ENCODE results near the gene LMNTD2.
A peak's percentile ranks its signal among the peaks of the same experiment; 100 is the strongest.

The LMNTD2 gene

GRCh38 chr11:565921-566509 lies 5.5 kb upstream of the LMNTD2 start:
- Histone ChIP-seq H3K9ac (ENCODE audit: low read depth, low read length) (no peak overlapping the region), H3K9me3 (ENCODE audit: insufficient read depth, low read depth, low read length) (no peaks in the 10 kb centered on the region), H3K4me3 (ENCODE audit: low read length) (no peak overlapping the region), H3K4me1 (ENCODE audit: insufficient read depth, low read length) (peaks cover 8% of the 10 kb centered on the region; the same call in 1 of the 2 replicates), H3K36me3 (ENCODE audit: insufficient read depth, low read length) (peaks cover 13% of the 10 kb centered on the region; the same call in 1 of the 2 replicates), H3K27ac (ENCODE audit: low read depth, low read length) (peak overlapping the region; percentile 45; the same call in 1 of the 2 replicates), H3K27me3 (ENCODE audit: insufficient read depth, low read length) (no peaks in the 10 kb centered on the region; the same call in 1 of the 2 replicates)
- 75% methylated on average over 12 of the region's 12 CpGs for WGBS

- Histone ChIP-seq H3K4me3 (ENCODE audit: low read length) (no peak overlapping the region), H3K9me3 (ENCODE audit: insufficient read depth, low read depth, low read length) (no peaks in the 10 kb centered on the region), H3K27me3 (ENCODE audit: insufficient read depth, low read length) (no peaks in the 10 kb centered on the region; the same call in 1 of the 2 replicates), H3K27ac (ENCODE audit: low read depth, low read length) (no peak overlapping the region), H3K9ac (ENCODE audit: low read depth, low read length) (no peak overlapping the region), H3K4me1 (ENCODE audit: insufficient read depth, low read length) (peaks cover 8% of the 10 kb centered on the region; the same call in 1 of the 2 replicates), H3K36me3 (ENCODE audit: insufficient read depth, low read length) (peaks cover 13% of the 10 kb centered on the region; the same call in 1 of the 2 replicates)
- 96% methylated on average over 12 of the region's 12 CpGs for WGBS
Observed at GRCh38 chr11:563812-564578, 3.5 kb upstream of the LMNTD2 start.

GRCh38 chr11:563066-563811 lies 2.7 kb upstream of the LMNTD2 start:
- no peak overlapping the region for H3K4me3 ChIP-seq (ENCODE audit: low read length)
- no peak overlapping the region for H3K9ac ChIP-seq (ENCODE audit: low read depth, low read length)
- H3K27ac ChIP-seq (ENCODE audit: low read depth, low read length), result no peak overlapping the region
- peaks cover 8% of the 10 kb centered on the region; the same call in 1 of the 2 replicates for H3K4me1 ChIP-seq (ENCODE audit: insufficient read depth, low read length)
- peaks cover 13% of the 10 kb centered on the region; the same call in 1 of the 2 replicates for H3K36me3 ChIP-seq (ENCODE audit: insufficient read depth, low read length)
- WGBS, result 95% methylated on average over 18 of the region's 18 CpGs
- H3K27me3 ChIP-seq (ENCODE audit: insufficient read depth, low read length), result peaks cover 1% of the 10 kb centered on the region; the same call in 1 of the 2 replicates
- no peaks in the 10 kb centered on the region for H3K9me3 ChIP-seq (ENCODE audit: insufficient read depth, low read depth, low read length)

GRCh38 chr11:562046-562645 lies 1.6 kb upstream of the LMNTD2 start:
- Histone ChIP-seq H3K27me3 (ENCODE audit: insufficient read depth, low read length) (peaks cover 12% of the 10 kb centered on the region), H3K4me1 (ENCODE audit: insufficient read depth, low read length) (peaks cover 8% of the 10 kb centered on the region; the same call in 1 of the 2 replicates), H3K9me3 (ENCODE audit: insufficient read depth, low read depth, low read length) (no peaks in the 10 kb centered on the region), H3K36me3 (ENCODE audit: insufficient read depth, low read length) (peaks cover 13% of the 10 kb centered on the region; the same call in 1 of the 2 replicates), H3K4me3 (ENCODE audit: low read length) (peak overlapping the region; percentile 87), H3K9ac (ENCODE audit: low read depth, low read length) (no peak overlapping the region), H3K27ac (ENCODE audit: low read depth, low read length) (no peak overlapping the region)
- 93% methylated on average over 29 of the region's 29 CpGs for WGBS

- Histone ChIP-seq H3K27me3 (ENCODE audit: insufficient read depth, low read length) (peaks cover 20% of the 10 kb centered on the region), H3K27ac (ENCODE audit: low read depth, low read length) (no peak overlapping the region), H3K9ac (ENCODE audit: low read depth, low read length) (peak overlapping the region; percentile 56), H3K9me3 (ENCODE audit: insufficient read depth, low read depth, low read length) (no peaks in the 10 kb centered on the region), H3K4me1 (ENCODE audit: insufficient read depth, low read length) (peaks cover 13% of the 10 kb centered on the region; the same call in 1 of the 2 replicates), H3K4me3 (ENCODE audit: low read length) (peak overlapping the region; percentile 87), H3K36me3 (ENCODE audit: insufficient read depth, low read length) (peaks cover 11% of the 10 kb centered on the region; the same call in 1 of the 2 replicates)
- 9% methylated on average over 67 of the region's 67 CpGs for WGBS
Observed at GRCh38 chr11:561148-562003, 838 bp upstream of the LMNTD2 start.

- H3K27me3 ChIP-seq (ENCODE audit: insufficient read depth, low read length), result peaks cover 33% of the 10 kb centered on the region
- 60% methylated on average over 17 of the region's 18 CpGs for WGBS
Observed at GRCh38 chr11:559712-560304, 730 bp downstream of the LMNTD2 start.

GRCh38 chr11:559020-559620 lies 1.4 kb downstream of the LMNTD2 start:
- 88% methylated on average over 15 of the region's 15 CpGs for WGBS
- no peak overlapping the region for H3K27ac ChIP-seq (ENCODE audit: low read depth, low read length)
- 0 out of 2 replicates have a peak, but pooled peaks cover 9% of the 10 kb centered on the region for H3K4me1 ChIP-seq (ENCODE audit: insufficient read depth, low read length)

More at GRCh38 chr11:559712-560304, 730 bp downstream of the LMNTD2 start:
- Histone ChIP-seq H3K36me3 (ENCODE audit: insufficient read depth, low read length) (peaks cover 11% of the 10 kb centered on the region; the same call in 1 of the 2 replicates), H3K9ac (ENCODE audit: low read depth, low read length) (peak overlapping the region; percentile 54; the same call in 1 of the 2 replicates), H3K27ac (ENCODE audit: low read depth, low read length) (no peak overlapping the region; the same call in 1 of the 2 replicates), H3K4me3 (ENCODE audit: low read length) (peak overlapping the region; percentile 61), H3K4me1 (ENCODE audit: insufficient read depth, low read length) (0 out of 2 replicates have a peak, but pooled peaks cover 9% of the 10 kb centered on the region), H3K9me3 (ENCODE audit: insufficient read depth, low read depth, low read length) (no peaks in the 10 kb centered on the region)

GRCh38 chr11:558503-558902 lies 2.0 kb downstream of the LMNTD2 start:
- 0 out of 2 replicates have a peak, but pooled peaks cover 3% of the 10 kb centered on the region for H3K36me3 ChIP-seq (ENCODE audit: insufficient read depth, low read length)
- 0 out of 2 replicates have a peak, but pooled peaks cover 9% of the 10 kb centered on the region for H3K4me1 ChIP-seq (ENCODE audit: insufficient read depth, low read length)
- 91% methylated on average over 20 of the region's 20 CpGs for whole genome bisulfite sequencing
- H3K9ac ChIP-seq (ENCODE audit: low read depth, low read length), result no peak overlapping the region
- peaks cover 41% of the 10 kb centered on the region for H3K27me3 ChIP-seq (ENCODE audit: insufficient read depth, low read length)
- H3K27ac ChIP-seq (ENCODE audit: low read depth, low read length), result no peak overlapping the region
- no peak overlapping the region for H3K4me3 ChIP-seq (ENCODE audit: low read length)
- H3K9me3 ChIP-seq (ENCODE audit: insufficient read depth, low read depth, low read length), result no peaks in the 10 kb centered on the region

More at GRCh38 chr11:559020-559620, 1.4 kb downstream of the LMNTD2 start:
- Histone ChIP-seq H3K27me3 (ENCODE audit: insufficient read depth, low read length) (peaks cover 37% of the 10 kb centered on the region), H3K9ac (ENCODE audit: low read depth, low read length) (no peak overlapping the region), H3K36me3 (ENCODE audit: insufficient read depth, low read length) (peaks cover 9% of the 10 kb centered on the region; the same call in 1 of the 2 replicates), H3K4me3 (ENCODE audit: low read length) (no peak overlapping the region), H3K9me3 (ENCODE audit: insufficient read depth, low read depth, low read length) (no peaks in the 10 kb centered on the region)

GRCh38 chr11:557328-558132 lies 3.0 kb downstream of the LMNTD2 start:
- Histone ChIP-seq H3K27me3 (ENCODE audit: insufficient read depth, low read length) (peaks cover 41% of the 10 kb centered on the region), H3K27ac (ENCODE audit: low read depth, low read length) (no peak overlapping the region), H3K4me1 (ENCODE audit: insufficient read depth, low read length) (0 out of 2 replicates have a peak, but pooled peaks cover 9% of the 10 kb centered on the region), H3K9me3 (ENCODE audit: insufficient read depth, low read depth, low read length) (no peaks in the 10 kb centered on the region), H3K9ac (ENCODE audit: low read depth, low read length) (no peak overlapping the region), H3K36me3 (ENCODE audit: insufficient read depth, low read length) (no peaks in the 10 kb centered on the region), H3K4me3 (ENCODE audit: low read length) (no peak overlapping the region)
- 86% methylated on average over 24 of the region's 24 CpGs for WGBS

Measured in HUES64 (cell line).